Measurements from ENCODE around the gene CMSS1.

The CMSS1 gene

DNA sequence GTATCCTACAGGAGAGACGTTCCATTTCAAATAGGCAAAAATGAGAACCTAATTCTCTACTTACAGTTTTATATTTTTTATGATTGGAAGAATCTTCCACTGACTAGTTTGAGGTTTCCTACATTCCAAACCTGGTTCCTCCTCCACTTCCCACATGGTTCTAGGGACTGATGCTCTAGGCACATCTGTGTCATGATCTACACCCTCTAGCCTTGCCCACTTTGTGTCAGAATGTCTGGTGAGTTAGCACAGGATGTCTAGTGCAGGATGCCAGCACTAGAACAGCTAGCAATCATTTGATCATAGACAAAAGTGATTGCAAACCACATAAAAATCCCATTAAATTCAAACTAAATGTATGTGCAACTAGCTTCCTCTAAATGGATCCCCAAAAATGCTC, 323.3 kb downstream of the CMSS1 start:
- DNase-seq (ENCODE audit: low read depth in 2 of 2) = no peak

DNA sequence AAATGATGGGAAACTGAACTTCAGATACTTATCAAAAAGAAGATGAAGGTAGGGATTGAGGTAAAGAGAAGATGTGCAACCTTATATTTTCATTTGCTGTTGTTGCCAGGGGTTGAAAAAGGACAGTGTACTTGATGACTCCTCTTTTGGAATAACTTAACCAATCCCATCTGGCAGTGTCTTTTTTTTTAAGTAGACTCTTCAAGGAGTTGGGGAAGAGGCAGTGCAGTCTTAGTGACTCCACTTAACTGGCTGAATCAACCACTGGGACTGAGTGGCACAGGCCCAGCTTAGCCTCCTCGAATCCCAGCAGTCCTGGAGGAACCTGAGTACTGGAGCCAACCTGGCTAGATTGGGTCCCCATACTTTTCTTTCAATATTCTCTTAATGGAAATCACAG, 323.9 kb downstream of the CMSS1 start:
- DNase-seq (ENCODE audit: low read depth in 2 of 2) = no peak

DNA sequence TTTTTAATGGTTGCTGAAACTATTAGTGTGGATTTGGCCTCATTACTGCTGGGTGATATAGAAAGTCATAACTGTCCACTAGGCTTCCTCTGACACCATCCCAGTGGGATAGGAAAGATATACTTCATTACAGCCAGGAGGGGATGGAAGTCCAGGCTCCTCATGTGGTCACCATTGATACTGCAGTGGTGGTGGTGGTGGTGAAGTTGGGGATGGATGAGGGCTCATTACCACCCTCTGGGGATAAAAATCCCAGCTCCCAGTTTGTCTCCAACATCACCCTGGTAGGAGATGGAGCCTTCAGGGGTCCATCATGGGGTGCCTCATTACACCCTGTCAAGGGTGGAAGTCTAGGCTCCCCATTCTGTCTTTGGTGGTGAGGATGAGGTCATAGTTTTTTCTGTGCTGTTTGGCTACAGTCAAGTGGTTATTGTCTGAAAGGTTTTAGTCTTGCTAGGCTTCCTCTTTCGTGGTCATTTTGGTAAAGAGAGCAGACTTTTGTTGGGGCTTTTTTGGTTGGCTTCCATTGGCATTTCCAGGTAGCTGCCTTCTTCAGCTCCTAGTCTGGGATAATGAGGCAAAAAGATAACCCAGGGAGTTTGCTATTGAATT, 326.7 kb downstream of the CMSS1 start:
- DNase-seq (ENCODE audit: low read depth in 2 of 2) = no peak

DNA sequence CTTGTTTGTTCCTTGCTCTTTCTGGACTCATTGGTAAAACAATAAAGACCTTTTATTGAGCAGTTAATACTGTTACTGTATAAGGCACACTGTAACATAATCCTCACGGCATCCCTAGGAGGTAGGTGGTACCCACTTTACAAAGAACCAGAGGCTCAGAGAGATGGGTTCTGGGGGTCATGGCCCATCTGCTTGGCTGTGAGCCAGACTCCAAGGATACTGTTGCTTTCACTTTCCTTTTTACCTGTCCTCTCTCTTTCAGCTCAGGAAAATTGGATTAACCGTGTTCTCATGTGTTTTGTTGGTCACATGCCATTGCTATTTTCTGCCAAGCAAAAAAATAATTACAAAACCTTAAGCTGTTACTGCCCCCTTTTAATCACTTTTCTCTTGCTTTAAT, 331.5 kb downstream of the CMSS1 start:
- DNase-seq (ENCODE audit: low read depth in 2 of 2) = no peak

DNA sequence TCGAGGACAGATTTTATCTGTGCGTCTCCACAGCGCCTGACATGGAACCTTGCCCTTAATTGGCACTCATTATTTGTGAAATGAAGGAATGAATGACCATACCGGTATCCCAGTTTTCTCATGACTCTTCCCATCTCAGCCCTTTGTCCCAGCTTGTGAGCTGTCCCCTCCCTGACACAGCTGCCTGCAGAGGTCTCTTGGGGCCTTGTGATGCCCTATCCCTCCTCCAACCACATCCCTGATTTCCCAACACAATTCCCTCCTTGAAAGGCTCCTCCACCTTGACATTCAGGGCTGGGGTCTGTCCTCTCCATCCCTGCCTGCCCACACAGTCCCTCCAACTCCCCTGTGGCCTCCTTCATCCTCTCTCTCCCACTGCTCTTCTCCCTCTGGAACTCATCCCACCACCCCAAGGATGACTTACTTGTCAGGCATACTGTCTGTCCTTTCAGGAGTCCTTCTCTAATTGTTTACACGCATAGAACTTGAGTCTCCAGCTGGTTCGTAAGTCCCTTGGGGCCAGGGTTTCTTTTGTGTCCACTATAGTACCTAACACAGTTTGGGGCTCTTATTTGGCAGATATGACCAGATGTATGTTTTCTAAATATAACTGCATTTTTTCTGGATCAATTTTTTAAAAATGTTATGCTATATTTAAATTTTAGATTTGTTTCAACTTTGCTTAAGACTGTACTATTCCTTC, 332.2 kb downstream of the CMSS1 start:
- no peak for DNase-seq (ENCODE audit: low read depth in 2 of 2)

DNA sequence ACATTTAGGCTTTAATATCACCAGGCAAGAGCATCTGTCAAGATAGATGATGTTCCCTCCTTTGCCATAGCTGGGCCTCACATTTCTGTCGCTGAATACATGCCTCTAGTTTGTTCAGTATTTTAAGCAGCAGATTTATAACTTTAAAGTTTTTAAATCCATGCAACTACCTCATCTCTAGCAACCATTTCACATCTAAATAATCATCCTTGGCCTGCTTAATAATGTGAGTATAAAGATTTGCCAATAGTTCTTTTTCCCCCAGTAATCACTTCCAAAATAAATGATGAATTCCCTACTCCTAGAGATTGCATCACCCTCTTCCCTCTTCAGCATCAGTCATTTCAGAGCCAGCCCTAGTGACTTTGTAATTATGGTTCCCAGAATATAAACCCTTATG, 332.8 kb downstream of the CMSS1 start:
- no peak for DNase-seq (ENCODE audit: low read depth in 2 of 2)

DNA sequence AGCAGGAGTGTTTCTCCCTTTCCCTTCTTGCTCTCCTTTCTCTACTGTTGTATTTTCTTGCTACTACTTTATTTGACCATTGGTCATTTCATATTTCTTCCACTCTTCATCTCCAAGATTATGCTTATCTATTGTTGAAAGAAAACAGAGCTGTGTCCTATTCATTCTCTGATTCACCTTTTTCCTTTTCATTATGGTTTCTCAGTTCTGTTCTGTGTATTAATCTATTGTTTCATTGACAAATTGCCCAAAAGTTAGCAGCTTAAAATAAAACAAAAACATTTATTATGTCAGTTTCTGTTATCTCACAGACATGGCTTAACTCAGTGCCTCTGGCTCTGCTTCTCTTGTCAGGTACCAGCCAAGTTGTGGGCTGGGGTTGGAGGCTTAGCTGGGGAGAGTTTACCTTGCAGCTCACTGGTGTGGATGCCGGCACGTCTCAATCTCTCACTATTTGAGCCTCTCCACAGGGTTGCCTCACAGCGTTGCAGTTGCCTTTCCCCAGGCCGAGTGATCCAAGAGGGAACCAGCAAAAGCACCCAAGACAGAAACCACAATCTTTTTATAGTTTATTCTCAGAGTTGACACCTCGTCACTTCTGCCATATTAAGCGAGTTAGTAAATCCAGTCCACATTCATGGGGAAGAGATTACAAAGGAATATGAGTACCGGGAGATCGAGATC, 333.5 kb downstream of the CMSS1 start:
- no peak for DNase-seq (ENCODE audit: low read depth in 2 of 2)

DNA sequence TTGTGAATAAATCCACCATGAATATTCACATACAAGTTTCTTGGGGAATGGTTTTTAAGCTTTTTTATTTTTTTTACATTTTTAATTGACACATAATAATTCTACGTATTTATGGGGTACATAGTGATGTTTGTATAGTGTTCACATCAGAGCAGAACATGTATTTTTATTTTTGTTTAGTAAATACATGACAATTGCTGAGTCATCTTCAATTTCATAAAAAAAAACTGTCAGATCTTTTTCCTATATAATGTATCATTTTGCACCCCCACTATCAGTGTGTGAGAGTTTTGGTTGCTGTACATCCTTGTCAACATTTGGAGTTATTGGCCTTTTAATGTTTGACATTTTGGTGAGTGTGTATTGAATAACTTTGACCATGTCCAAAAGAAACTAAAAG, 336.5 kb downstream of the CMSS1 start:
- DNase-seq (ENCODE audit: low read depth in 2 of 2) = no peak

DNA sequence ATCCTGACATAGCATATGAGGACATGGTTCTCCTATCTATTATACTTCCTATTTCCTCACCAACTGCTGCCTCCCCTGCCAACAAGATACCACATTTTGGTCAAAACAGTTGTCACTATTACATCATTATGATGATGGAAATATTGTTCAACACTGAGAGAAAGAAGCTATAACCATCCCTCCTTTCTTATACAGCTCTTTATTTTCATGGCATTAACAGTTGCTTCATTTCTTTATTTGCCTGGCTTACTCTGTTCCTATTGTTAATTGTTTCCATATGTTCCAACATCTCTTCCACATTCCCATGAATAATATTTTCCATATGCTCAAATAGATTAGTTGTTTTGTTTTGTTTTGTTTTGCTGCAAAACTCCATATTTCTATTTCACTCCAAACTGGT, 337.5 kb downstream of the CMSS1 start:
- peak; percentile 64 to 69 for DNase-seq (ENCODE audit: low read depth in 2 of 2)

DNA sequence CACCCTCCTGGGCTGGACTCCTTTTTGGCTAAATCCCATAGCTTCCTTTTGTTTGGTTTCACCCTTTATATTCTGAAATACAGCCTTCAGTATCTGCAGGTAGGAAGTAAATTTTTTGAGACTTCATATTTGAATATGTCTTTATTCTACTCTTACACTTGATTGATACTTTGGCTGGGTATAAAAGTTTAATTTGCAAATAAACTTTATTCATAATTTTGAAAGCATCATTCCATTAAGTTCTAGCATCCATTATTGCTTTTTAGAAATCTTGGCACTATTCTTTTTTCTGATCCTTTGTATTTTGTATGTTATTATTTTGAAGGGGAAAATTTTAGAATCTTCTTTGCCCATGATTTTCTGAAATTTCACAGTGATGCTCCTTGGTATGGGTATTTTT, 337.9 kb downstream of the CMSS1 start:
- no peak for DNase-seq (ENCODE audit: low read depth in 2 of 2)

DNA sequence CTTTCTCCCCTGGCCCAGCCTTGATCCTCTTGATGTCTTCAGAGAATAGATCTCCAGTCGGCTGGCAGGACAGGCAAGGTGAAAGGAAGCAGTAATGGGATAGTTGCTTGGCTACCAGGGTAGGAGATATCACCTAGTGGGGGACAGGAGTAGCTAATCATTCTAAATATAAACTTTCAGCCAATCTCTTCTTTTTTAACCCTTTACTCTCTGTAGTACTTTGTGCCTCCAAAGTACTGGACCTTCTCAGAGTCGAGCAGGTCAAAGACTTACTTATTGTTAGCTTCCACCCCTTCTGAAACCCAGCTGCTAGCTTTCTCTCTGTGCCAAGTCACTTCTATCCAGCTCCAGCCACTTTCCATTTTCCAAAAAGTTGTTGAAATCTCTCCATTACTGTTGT, 340.0 kb downstream of the CMSS1 start:
- DNase-seq (ENCODE audit: low read depth in 2 of 2) = no peak

DNA sequence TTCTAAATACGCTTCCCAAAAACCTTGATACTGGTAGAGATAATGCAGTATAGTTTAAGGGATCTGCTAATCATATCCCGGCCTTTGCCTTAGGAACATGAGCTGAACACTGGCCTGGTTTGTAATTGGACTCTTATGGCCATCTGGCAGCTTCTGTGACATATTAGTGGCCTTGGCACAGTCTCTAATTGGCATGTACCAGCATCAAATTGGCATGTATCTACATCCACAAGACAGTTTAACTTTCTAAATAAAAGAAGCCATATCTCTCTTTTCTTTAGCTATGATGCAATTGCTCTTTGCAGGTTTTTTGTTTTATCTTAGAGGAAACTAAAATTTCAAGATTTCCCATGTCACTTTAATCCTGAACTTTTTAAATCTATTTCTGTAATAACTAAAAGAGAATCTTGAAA, 341.3 kb downstream of the CMSS1 start:
- DNase-seq (ENCODE audit: low read depth in 2 of 2) = no peak

DNA sequence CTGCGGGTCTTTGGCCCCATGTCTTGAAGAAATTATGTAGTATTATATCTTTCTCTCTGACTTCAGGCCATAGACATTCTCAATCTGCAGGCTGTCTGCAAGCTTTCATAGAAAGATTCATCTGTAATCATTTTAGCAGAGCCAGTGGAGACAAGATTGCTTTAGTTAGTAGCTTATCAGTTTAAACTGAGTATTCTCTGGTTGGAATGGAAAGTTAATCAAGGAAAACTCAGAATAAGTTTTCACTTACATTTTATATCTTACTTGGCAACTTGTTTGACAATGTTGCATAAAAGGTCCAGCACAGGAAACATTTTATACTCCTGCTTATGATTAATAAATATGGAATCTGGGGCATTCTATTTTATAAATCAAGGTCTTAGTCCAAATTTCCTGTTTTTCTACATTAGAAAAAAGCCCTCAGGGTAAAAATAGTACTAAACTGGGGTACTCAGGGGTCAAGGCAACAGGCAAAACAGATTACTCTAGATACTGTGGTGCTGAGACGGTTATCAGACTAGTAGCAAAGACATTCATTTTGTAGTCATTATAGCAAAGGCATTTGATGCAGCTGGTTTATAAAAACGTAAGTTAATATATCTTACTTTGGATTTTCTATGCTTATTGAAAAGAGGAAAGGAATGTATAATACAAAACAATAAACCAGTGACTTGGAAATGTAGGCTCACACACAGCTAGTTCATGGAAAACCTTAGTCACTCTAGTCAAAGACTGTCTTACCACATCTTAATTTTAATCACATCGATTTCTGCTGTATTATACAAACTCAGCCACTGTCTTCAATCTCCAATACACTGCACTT, 341.9 kb downstream of the CMSS1 start:
- peak; percentile 54 to 57 for DNase-seq (ENCODE audit: low read depth in 2 of 2)

DNA sequence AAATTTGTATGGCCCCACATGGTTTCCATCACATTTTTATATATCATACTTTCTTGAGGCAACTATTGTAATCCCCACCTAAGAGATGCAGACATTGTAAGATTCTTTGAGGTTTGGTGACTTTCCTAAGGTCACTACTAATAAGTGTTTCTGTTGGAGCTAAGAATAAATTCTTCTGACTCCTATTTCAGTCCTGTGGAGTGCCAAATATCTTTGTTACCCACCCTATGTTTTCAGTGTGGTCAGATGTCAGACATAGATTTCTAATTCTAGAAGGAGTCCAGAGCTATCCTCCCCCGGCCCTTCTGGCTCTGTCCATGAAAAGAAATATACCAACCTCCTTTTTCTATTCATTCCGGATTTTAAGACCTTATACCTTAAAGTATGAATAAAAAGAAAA, 342.9 kb downstream of the CMSS1 start:
- no peak for DNase-seq (ENCODE audit: low read depth in 2 of 2)

DNA sequence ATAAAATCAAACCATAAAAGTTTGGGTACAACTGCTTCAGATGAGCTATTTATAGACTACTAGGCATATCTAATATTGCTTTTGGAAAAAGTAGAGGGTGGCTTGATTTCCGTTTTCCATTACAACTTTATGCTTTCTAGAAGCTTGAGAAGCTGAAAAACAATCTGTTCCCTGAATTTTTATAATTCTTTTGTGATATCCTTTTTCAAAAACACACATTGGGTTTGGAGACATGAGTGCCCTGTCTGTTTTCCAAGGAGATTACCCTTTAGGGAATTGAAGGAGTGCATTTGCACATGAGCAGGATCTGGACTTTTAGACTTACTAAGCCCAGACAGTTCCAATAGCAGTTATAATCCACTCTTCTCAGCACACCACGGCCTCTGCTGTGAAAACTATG, 346.1 kb downstream of the CMSS1 start:
- no peak for DNase-seq (ENCODE audit: low read depth in 2 of 2)

DNA sequence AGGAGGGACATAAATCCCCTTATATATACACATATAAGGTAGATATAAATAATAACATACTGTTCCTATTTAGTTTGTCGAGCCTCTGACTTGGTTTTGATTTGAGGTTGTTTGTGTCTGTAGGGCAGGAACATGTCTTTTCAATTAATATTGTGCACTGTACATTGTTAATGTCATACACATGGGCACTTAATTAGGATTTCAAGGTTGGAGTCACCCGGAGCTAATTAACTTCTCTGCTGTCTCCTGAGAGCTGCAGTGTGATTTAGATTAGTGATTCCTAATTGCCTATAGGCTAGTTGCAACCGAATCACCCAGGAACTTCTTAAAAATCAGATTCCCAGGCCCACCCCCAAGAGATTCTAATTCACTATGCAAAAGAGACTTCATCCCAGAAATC, 347.1 kb downstream of the CMSS1 start:
- no peak for DNase-seq (ENCODE audit: low read depth in 2 of 2)

DNA sequence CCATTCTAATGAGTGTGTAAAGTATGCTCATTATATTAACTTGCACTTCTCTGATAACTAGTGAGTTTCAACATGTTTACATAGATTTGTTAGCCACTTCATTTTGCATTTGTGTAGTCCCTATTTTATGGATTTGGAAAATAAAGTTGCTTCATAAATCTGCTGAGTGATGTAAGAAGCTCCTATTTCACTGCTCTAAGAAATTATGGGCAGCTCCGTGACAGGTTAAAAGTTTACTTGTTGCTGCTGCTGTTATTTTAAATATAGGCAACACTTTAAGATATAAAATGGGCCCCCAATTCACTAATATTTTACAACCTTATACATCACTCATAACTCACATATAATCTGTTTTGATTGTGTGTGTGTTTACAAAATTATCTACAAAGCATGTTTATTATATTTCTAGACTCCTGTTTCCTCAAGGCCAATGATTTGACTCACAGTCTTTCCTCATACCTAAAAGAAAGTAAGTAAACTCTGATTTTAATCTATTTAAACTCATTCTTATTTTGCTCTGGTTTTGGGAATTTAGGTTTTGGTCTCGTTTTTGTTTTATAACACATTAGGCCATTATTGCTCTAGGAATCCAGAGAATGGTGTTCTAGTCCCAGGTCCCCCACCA, 348.4 kb downstream of the CMSS1 start:
- no peak for DNase-seq (ENCODE audit: low read depth in 2 of 2)

DNA sequence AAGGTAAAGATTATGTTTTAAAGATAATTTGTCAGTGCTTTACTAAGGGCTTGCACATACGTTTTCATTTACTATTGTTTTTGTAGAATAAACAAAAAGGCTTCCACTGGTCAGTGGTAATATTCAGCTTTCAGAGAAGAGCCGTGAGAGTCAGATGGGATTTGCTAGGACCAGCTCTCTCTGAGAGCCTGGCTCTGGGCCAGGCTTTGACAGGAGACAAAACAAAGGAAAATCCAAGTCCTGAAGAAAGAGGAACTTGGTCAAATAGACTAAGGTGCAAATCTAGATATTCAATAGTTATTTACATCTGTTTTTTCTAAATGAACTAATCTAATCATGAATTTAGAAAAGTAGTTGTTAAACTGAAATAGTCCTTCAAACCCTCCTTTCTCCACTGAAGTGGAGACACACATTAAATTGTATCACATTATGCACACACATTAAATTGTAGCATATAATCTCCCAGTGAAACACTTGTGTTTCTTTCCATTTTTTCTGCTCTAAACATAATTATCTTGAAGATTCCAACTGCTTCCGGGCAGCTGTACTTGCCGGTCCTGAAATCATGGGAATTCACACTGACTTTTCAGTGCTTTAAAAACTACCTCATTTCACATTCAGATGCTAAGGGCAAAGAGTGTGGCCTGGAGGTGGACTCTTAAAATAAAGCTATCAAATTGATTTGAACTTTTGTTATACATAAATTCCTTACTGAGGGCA, 351.7 kb downstream of the CMSS1 start:
- DNase-seq (ENCODE audit: low read depth in 2 of 2) = no peak

DNA sequence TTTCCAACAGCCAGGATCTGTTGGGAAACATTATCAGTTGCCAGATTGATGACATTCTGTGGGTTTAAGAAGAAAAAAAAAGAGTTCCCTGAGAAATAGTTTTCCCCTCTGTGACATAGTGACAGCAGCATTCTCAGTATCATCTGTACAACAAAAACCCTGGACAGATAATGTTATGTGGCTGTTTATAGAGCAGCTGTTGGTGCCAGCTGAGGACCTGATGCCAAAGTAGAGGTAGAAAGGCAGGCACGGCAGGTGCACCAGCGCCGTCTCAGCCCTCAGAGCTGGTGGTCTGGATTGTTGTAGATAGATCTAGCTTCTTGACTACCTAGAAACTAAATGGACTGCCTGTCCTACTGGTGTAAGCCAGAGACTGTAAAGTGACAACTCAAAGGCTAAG, 352.8 kb downstream of the CMSS1 start:
- no peak for DNase-seq (ENCODE audit: low read depth in 2 of 2)

DNA sequence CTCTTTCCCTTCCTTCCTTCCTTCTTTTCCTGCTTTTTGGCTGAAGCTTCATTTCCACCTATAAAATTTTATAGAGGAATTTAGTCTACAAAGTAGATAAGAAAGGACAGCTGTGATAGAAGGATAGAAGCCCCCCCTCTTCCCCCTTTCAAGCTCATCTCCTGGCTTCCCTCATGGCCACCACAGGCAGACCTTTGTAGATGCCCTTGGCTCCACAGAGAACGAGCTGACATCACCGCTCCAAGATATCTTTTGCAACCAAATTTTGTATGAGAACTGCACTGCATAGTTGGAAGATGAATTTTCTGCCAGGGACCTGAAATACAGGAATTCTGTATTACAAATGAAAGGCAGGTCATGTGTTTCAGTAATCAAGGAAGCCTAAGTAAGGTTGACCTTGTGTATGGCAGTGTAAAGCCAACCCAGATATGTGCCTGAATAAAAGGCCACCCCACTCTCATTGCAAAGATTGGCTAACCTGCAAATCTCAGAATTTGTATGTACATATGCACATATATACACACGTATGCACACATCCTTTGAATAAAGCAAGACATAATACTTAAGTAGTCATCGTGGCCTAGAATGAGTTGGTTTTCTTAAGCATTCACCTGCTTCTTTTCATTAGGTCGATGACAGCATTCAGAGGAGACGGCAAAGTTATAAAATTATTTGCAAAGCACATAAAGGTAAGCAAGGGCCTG, 353.7 kb downstream of the CMSS1 start:
- DNase-seq (ENCODE audit: low read depth in 2 of 2) = no peak

DNA sequence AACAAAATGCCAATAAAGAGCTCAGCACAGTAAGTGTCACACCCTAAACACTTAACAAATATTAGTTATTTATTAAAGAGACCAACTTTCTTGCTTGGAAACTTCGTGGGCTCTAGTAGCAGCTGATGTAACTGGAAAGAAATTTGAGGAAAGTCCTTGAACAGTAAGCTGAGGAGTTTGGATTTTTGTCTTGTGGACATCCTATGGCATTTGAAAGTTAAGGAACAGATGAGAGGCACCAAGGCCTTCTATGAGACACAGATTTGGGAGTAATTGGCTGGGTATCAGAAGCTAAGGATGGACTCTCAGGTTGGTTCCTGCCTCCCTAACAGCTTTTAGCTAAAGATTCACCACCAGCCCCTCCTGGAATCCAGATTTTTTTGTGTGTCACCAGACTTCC, 356.3 kb downstream of the CMSS1 start:
- no peak for DNase-seq (ENCODE audit: low read depth in 2 of 2)

All from fibroblast of skin of left quadriceps (primary cell).